ENCODE results near the gene UPK3A. TPM values are rescaled to one million over a fixed set of nuclear protein-coding genes. Genes with fewer than 3 reads are reported as not detected.

UPK3A gene
- total RNA-seq, 1 experiment from 2014 or later = 2.0 TPM

GRCh38 chr22:45265535-45265934, 19.2 kb upstream of the UPK3A start:
- Histone ChIP-seq H3K27me3 (replicated peaks; ENCODE audit: control insufficient read depth, insufficient read depth, low read length) (no peaks in the 10 kb centered on the region), H3K4me1 (peaks cover 16% of the 10 kb centered on the region), H3K36me3 (ENCODE audit: control insufficient read depth, insufficient read depth, low read length) (no peaks in the 10 kb centered on the region), H3K4me3 (ENCODE audit: low read depth, low read length) (no peak overlapping the region), H3K9me3 (no peaks in the 10 kb centered on the region)
- POLR2A ChIA-PET = interaction anchor here (1.0 kb wide), 1 partner anchor 102 kb away, joined by 3 read pairs; the partner anchor contains the start of gene NUP50
- Mint-ChIP-seq H3K27ac (ENCODE audit: unreplicated experiment) (no peak overlapping the region), H3K9me3 (ENCODE audit: unreplicated experiment) (no peaks in the 10 kb centered on the region), H3K4me1 (ENCODE audit: low read depth, unreplicated experiment) (peaks cover 8% of the 10 kb centered on the region), H3K27me3 (ENCODE audit: insufficient read depth, unreplicated experiment) (no peaks in the 10 kb centered on the region), H3K36me3 (ENCODE audit: insufficient read depth, unreplicated experiment) (no peaks in the 10 kb centered on the region), H3K4me3 (ENCODE audit: unreplicated experiment) (no peak overlapping the region)
- no TSS peak for BruUV-seq (replicated peaks)
- CTCF ChIA-PET = no interaction called here
- TF ChIP-seq, protein P1, sequence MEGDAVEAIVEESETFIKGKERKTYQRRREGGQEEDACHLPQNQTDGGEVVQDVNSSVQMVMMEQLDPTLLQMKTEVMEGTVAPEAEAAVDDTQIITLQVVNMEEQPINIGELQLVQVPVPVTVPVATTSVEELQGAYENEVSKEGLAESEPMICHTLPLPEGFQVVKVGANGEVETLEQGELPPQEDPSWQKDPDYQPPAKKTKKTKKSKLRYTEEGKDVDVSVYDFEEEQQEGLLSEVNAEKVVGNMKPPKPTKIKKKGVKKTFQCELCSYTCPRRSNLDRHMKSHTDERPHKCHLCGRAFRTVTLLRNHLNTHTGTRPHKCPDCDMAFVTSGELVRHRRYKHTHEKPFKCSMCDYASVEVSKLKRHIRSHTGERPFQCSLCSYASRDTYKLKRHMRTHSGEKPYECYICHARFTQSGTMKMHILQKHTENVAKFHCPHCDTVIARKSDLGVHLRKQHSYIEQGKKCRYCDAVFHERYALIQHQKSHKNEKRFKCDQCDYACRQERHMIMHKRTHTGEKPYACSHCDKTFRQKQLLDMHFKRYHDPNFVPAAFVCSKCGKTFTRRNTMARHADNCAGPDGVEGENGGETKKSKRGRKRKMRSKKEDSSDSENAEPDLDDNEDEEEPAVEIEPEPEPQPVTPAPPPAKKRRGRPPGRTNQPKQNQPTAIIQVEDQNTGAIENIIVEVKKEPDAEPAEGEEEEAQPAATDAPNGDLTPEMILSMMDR (IDR thresholded peaks at IDR 0.05; ENCODE audit: insufficient read depth in 1 of 2, low read depth in 1 of 2, low read length in 1 of 2, severe bottlenecking in 1 of 2, unreplicated experiment in 1 of 2) = no peak
- intact Hi-C loops (cut with micrococcal nuclease; ENCODE audit: unreplicated experiment) = no loop called here
- no peak for DNase-seq

- Histone ChIP-seq H3K4me1 (peaks cover 42% of the 10 kb centered on the region), H3K36me3 (ENCODE audit: control insufficient read depth, insufficient read depth, low read length) (no peaks in the 10 kb centered on the region), H3K4me3 (ENCODE audit: low read depth, low read length) (peak overlapping the region; percentile 76), H3K27me3 (replicated peaks; ENCODE audit: control insufficient read depth, insufficient read depth, low read length) (no peaks in the 10 kb centered on the region), H3K9me3 (no peaks in the 10 kb centered on the region)
- Mint-ChIP-seq H3K9me3 (ENCODE audit: unreplicated experiment) (no peaks in the 10 kb centered on the region), H3K27ac (ENCODE audit: unreplicated experiment) (peak overlapping the region; percentile 77), H3K27me3 (ENCODE audit: insufficient read depth, unreplicated experiment) (no peaks in the 10 kb centered on the region), H3K36me3 (ENCODE audit: insufficient read depth, unreplicated experiment) (no peaks in the 10 kb centered on the region), H3K4me1 (ENCODE audit: low read depth, unreplicated experiment) (peaks cover 19% of the 10 kb centered on the region), H3K4me3 (ENCODE audit: unreplicated experiment) (peak overlapping the region; percentile 95)
- ChIA-PET POLR2A (no interaction called here), CTCF (interaction anchor here (1.0 kb wide), 1 partner anchor 11 kb away, joined by 4 read pairs; no protein-coding TSS in a partner anchor)
- TF ChIP-seq, protein P1 (IDR thresholded peaks at IDR 0.05; ENCODE audit: insufficient read depth in 1 of 2, low read depth in 1 of 2, low read length in 1 of 2, severe bottlenecking in 1 of 2, unreplicated experiment in 1 of 2) = peak in 1 of 2 experiments; percentile 4
- no TSS peak for BruUV-seq (replicated peaks)
- DNase-seq = peak; percentile 70 to 80
- intact Hi-C loops (cut with micrococcal nuclease; ENCODE audit: unreplicated experiment) = no loop called here
These were observed 16.4 kb upstream of the UPK3A start for GRCh38 chr22:45268167-45268957.

DNA sequence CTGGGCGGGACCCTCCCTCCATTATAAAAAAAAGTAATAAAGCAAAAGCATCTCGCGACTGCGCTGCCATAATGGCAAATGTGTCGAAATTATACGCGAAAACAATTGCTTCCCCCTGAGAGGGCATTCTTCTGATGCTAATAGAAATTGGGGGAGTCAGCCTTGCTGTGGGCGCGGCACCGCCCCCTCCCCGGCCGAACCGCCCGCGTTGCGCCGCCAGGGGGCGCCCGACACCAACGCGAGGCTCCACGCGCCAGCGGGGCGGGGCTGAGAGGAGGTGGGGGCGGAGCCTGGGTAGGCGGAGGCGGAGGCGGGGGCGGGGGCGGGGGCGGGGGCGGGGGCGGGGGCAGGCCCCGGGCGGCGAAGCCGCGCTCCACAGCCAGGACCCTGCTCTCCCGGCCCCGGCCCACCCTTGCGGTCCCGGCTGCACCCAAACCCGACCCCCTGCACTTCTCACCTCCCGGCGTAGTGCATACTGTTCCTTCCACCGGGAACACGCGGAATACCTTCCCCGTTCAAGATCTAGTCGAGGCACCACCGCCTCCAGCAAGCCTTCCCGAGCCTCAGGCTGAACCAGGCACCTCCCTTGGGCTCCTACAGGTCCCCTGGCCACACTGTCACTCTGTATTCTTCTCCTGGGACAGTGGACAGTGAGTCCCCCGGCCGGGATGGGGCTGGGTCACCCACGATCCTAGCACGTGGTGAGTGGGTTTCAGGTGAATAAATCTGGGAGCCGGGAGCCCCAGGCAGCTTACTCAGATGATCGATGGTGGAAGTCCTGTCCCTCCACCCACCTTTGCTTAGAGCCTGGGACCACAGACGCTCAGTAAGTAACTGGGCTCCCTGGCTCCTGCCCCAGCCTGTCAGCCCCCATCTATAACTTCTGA, 15.5 kb upstream of the UPK3A start:
- Mint-ChIP-seq H3K36me3 (ENCODE audit: insufficient read depth, unreplicated experiment) (no peaks in the 10 kb centered on the region), H3K27ac (ENCODE audit: unreplicated experiment) (peak overlapping the region; percentile 95), H3K9me3 (ENCODE audit: unreplicated experiment) (no peaks in the 10 kb centered on the region), H3K4me3 (ENCODE audit: unreplicated experiment) (peak overlapping the region; percentile 95), H3K27me3 (ENCODE audit: insufficient read depth, unreplicated experiment) (no peaks in the 10 kb centered on the region), H3K4me1 (ENCODE audit: low read depth, unreplicated experiment) (peaks cover 28% of the 10 kb centered on the region)
- ChIA-PET CTCF (no interaction called here), POLR2A (interaction anchor here (1.0 kb wide), 1 partner anchor 10 kb away, joined by 4 read pairs; no protein-coding TSS in a partner anchor)
- Histone ChIP-seq H3K9me3 (no peaks in the 10 kb centered on the region), H3K4me1 (peaks cover 42% of the 10 kb centered on the region), H3K27me3 (replicated peaks; ENCODE audit: control insufficient read depth, insufficient read depth, low read length) (no peaks in the 10 kb centered on the region), H3K36me3 (ENCODE audit: control insufficient read depth, insufficient read depth, low read length) (no peaks in the 10 kb centered on the region), H3K4me3 (ENCODE audit: low read depth, low read length) (peak overlapping the region; percentile 76)
- TSS peak; percentile 45 for BruUV-seq (replicated peaks)
- intact Hi-C loops (cut with micrococcal nuclease; ENCODE audit: unreplicated experiment) = loop anchor here (1.0 kb wide), 1 partner anchor 166 kb away; no protein-coding TSS in a partner anchor
- TF ChIP-seq, protein P1 (IDR thresholded peaks at IDR 0.05; ENCODE audit: insufficient read depth in 1 of 2, low read depth in 1 of 2, low read length in 1 of 2, severe bottlenecking in 1 of 2, unreplicated experiment in 1 of 2) = peak; percentile 51 to 88
- peak; percentile 76 to 94 for DNase-seq

Measured in Caco-2 (cell line).